ENCODE results near the gene PAM16.

- no peak for TF ChIP-seq CTCF (IDR thresholded peaks at IDR 0.05; ENCODE audit: poor library complexity)
- no peak for TF ChIP-seq EZH2 (IDR thresholded peaks at IDR 0.05; ENCODE audit: borderline replicate concordance)
Measured at GRCh38 chr16:4345836-4346781, 5.0 kb downstream of the PAM16 start.
